Chondrocyte (in vitro differentiated cells): ENCODE results near the gene ADAT2. TPM values are rescaled to one million over a fixed set of nuclear protein-coding genes. Genes with fewer than 3 reads are reported as not detected.

Source experiments
- DNase-seq: peaks from one replicate; pipeline ENCODE4 v3.0.0; 2021; ENCODE audit warnings: mixed read lengths, low spot score
- H3K27ac Mint-ChIP-seq: one replicate; pipeline ENCODE4 v1.8.0; 2021; ENCODE audit warnings: mild to moderate bottlenecking, moderate library complexity, mixed read lengths; ENCODE audit not compliant: unreplicated experiment
- H3K27me3 Mint-ChIP-seq: 2 replicates; pipeline ENCODE4 v1.8.0; 2021; ENCODE audit warnings: low read depth, mixed read lengths
- H3K36me3 Mint-ChIP-seq: 2 replicates; pipeline ENCODE4 v1.8.0; 2021; ENCODE audit warnings: low read depth, mixed read lengths
- H3K4me1 Mint-ChIP-seq: 2 replicates; pipeline ENCODE4 v1.8.0; 2021; ENCODE audit warnings: low read depth, mild to moderate bottlenecking, mixed read lengths
- H3K4me3 Mint-ChIP-seq: one replicate; pipeline ENCODE4 v1.8.0; 2021; ENCODE audit warnings: mild to moderate bottlenecking, moderate library complexity, mixed read lengths; ENCODE audit not compliant: unreplicated experiment
- H3K9me3 Mint-ChIP-seq: 2 replicates; pipeline ENCODE4 v1.8.0; 2021; ENCODE audit warnings: low read depth, mixed read lengths
- total RNA-seq: library from RNA; stranded (reverse); gene quantifications from 3 replicates; pipeline ENCODE4 v1.2.1, GENCODE V29; 2021
- TF ChIP-seq, protein P1 (sequence below): fragments of 200-600 bp; sonication (generic); IDR thresholded peaks from 2 replicates; pipeline ENCODE4 v1.5.0; 2021; ENCODE audit warnings: antibody characterized with exemption, mild to moderate bottlenecking, moderate library complexity

The ADAT2 gene
- total RNA-seq, 1 donor from 2014 or later: 3.0 TPM

DNA sequence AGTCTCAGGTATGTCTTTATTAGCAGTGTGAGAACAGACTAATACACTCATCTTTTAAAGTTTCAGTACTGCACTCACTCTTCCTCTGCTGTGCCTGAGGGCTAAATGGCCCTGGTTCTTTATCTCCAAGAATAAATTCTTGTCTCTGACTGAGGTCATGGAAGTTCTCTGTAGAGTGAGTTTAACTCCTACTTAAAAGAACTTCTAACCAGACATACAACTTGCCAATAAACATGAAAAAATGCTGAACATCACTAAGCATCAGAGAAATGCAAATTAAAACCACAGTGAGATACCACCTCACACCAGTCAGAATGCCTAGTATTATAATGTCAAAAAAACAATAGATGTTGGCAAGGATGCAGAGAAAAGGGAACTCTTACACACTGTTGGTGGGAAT, 73.6 kb downstream of the ADAT2 start:
- Mint-ChIP-seq H3K4me3 (no peak overlapping the region), H3K27ac (no peak overlapping the region), H3K9me3 (no peaks in the 10 kb centered on the region), H3K36me3 (no peaks in the 10 kb centered on the region), H3K27me3 (peaks cover 6% of the 10 kb centered on the region), H3K4me1 (peaks cover 6% of the 10 kb centered on the region)
- DNase-seq: no peak
- TF ChIP-seq, protein P1, sequence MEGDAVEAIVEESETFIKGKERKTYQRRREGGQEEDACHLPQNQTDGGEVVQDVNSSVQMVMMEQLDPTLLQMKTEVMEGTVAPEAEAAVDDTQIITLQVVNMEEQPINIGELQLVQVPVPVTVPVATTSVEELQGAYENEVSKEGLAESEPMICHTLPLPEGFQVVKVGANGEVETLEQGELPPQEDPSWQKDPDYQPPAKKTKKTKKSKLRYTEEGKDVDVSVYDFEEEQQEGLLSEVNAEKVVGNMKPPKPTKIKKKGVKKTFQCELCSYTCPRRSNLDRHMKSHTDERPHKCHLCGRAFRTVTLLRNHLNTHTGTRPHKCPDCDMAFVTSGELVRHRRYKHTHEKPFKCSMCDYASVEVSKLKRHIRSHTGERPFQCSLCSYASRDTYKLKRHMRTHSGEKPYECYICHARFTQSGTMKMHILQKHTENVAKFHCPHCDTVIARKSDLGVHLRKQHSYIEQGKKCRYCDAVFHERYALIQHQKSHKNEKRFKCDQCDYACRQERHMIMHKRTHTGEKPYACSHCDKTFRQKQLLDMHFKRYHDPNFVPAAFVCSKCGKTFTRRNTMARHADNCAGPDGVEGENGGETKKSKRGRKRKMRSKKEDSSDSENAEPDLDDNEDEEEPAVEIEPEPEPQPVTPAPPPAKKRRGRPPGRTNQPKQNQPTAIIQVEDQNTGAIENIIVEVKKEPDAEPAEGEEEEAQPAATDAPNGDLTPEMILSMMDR: no peak

GRCh38 chr6:143376375-143376774, 74.1 kb downstream of the ADAT2 start:
- no peak overlapping the region for H3K27ac Mint-ChIP-seq
- TF ChIP-seq, protein P1: no peak

DNA sequence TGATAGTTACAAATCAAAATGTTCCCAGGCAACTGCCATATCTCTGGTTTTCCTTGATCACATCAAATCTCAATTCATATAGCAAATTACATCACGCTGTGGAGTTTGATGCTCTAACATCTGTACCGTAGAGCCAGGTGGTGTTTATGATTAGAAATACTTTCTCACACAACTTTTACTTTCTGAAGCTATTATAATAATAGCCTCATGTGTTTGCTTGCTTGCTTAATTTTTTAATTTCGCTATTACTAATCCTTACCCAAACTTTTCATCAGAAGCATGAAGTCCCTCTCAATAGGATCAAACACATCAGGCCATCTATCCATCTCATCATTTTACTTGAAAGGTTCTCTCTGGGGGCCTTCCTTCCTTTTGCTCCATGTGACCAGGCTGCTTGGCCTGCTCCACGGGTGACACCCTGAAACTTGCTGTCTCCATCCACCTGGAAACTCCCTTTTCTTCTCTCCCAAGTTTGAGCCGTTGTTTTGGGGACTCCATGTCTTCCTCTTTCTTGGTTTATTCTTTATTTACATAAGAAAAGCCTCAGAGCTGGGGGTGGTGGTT, 75.4 kb downstream of the ADAT2 start:
- H3K9me3 Mint-ChIP-seq: no peaks in the 10 kb centered on the region
- H3K4me3 Mint-ChIP-seq: no peak overlapping the region
- TF ChIP-seq, protein P1: no peak
- DNase-seq: no peak
- H3K36me3 Mint-ChIP-seq: no peaks in the 10 kb centered on the region
- peaks cover 6% of the 10 kb centered on the region for H3K4me1 Mint-ChIP-seq
- no peak overlapping the region for H3K27ac Mint-ChIP-seq
- H3K27me3 Mint-ChIP-seq: peaks cover 4% of the 10 kb centered on the region

More at GRCh38 chr6:143376375-143376774, 74.1 kb downstream of the ADAT2 start:
- H3K4me3 Mint-ChIP-seq: no peak overlapping the region
- H3K27me3 Mint-ChIP-seq: peaks cover 4% of the 10 kb centered on the region
- no peaks in the 10 kb centered on the region for H3K9me3 Mint-ChIP-seq
- H3K4me1 Mint-ChIP-seq: peaks cover 6% of the 10 kb centered on the region
- no peak for DNase-seq
- no peaks in the 10 kb centered on the region for H3K36me3 Mint-ChIP-seq

GRCh38 chr6:143374014-143374413, 76.5 kb downstream of the ADAT2 start:
- H3K27me3 Mint-ChIP-seq: peaks cover under 1% of the 10 kb centered on the region
- TF ChIP-seq, protein P1: peak; percentile 25
- no peak for DNase-seq
- no peaks in the 10 kb centered on the region for H3K9me3 Mint-ChIP-seq
- no peak overlapping the region for H3K4me3 Mint-ChIP-seq
- H3K27ac Mint-ChIP-seq: no peak overlapping the region
- H3K36me3 Mint-ChIP-seq: no peaks in the 10 kb centered on the region
- peaks cover 6% of the 10 kb centered on the region for H3K4me1 Mint-ChIP-seq

Other genes starting within 250 kb of the ADAT2 start
- 13.0 to 22.7 TPM (median 13.2 TPM) in 3 replicates for gene PEX3, start 110 bp upstream of the ADAT2 start, total RNA-seq
- 52.4 to 57.6 TPM (median 54.4 TPM) in 3 replicates for gene FUCA2, start 61.0 kb upstream of the ADAT2 start, total RNA-seq
- 104 to 255 TPM (median 110 TPM) in 3 replicates for gene PHACTR2, start 227.3 kb upstream of the ADAT2 start, total RNA-seq